HepG2 (cell line): Measurements from ENCODE around the gene MARF1. TPM values are rescaled to one million over a fixed set of nuclear protein-coding genes. Genes with fewer than 3 reads are reported as not detected.

Experiments
- ARHGAP35 ChIP-seq: sonication (generic); formaldehyde crosslinking; IDR thresholded peaks from 2 replicates; pipeline ENCODE4 v1.9.0; 2022; ENCODE audit warnings: mild to moderate bottlenecking, inconsistent platforms, moderate library complexity, missing genetic modification reagents, borderline replicate concordance
- DR1 ChIP-seq: sonication (generic); formaldehyde crosslinking; IDR thresholded peaks from 2 replicates; pipeline ENCODE4 v1.8.0; 2021; ENCODE audit warnings: mild to moderate bottlenecking, missing genetic modification reagents, inconsistent platforms
- EED ChIP-seq: sonication (generic); formaldehyde crosslinking; IDR thresholded peaks from 2 replicates; pipeline ENCODE4 v1.5.0; 2020; ENCODE audit warnings: mild to moderate bottlenecking, missing genetic modification reagents
- ELF3 ChIP-seq: IDR thresholded peaks from 2 replicates; pipeline ENCODE4 v1.6.1; 2016; ENCODE audit warnings: missing genetic modification reagents, missing compliant biosample characterization
- HMG20A ChIP-seq: IDR thresholded peaks from 2 replicates; pipeline ENCODE4 v1.6.1; 2016; ENCODE audit warnings: borderline replicate concordance
- PLSCR1 ChIP-seq: sonication (generic); formaldehyde crosslinking; IDR thresholded peaks from 2 replicates; pipeline ENCODE4 v1.5.0; 2020; ENCODE audit warnings: missing genetic modification reagents, mild to moderate bottlenecking, borderline replicate concordance
- STAT5B ChIP-seq: sonication (generic); formaldehyde crosslinking; IDR thresholded peaks from 2 replicates; pipeline ENCODE4 v1.4.0; 2020; ENCODE audit warnings: missing genetic modification reagents
- TOE1 ChIP-seq: sonication (generic); formaldehyde crosslinking; IDR thresholded peaks from 2 replicates; pipeline ENCODE4 v1.4.0; 2020; ENCODE audit warnings: mild to moderate bottlenecking, missing genetic modification reagents
- TP53 ChIP-seq: sonication (generic); formaldehyde crosslinking; conservative IDR thresholded peaks from 2 replicates; pipeline ENCODE4 v1.4.0; 2020; ENCODE audit warnings: missing genetic modification reagents
- ZFP41 ChIP-seq: sonication (generic); formaldehyde crosslinking; IDR thresholded peaks from 2 replicates; pipeline ENCODE4 v1.4.0; 2020; ENCODE audit warnings: mild to moderate bottlenecking, missing genetic modification reagents, borderline replicate concordance
- ZNF431 ChIP-seq: sonication (generic); formaldehyde crosslinking; IDR thresholded peaks from 2 replicates; pipeline ENCODE4 v1.9.0; 2022; ENCODE audit warnings: missing genetic modification reagents, low read depth, mild to moderate bottlenecking, borderline replicate concordance
- ZNF512B ChIP-seq: sonication (generic); formaldehyde crosslinking; IDR thresholded peaks from 2 replicates; pipeline ENCODE4 v1.5.1; 2020; ENCODE audit warnings: missing genetic modification reagents, mild to moderate bottlenecking, borderline replicate concordance
- ZNF724P ChIP-seq: sonication (generic); formaldehyde crosslinking; IDR thresholded peaks from 2 replicates; pipeline ENCODE4 v1.8.0; 2022; ENCODE audit warnings: missing genetic modification reagents, borderline replicate concordance
- ZNF83 ChIP-seq: sonication (generic); formaldehyde crosslinking; IDR thresholded peaks from 2 replicates; pipeline ENCODE4 v1.4.0; 2020; ENCODE audit warnings: missing genetic modification reagents, mild to moderate bottlenecking, borderline replicate concordance
- polyA plus RNA-seq, 8 experiments: library from polyadenylated mRNA; depleted of rRNA in 3 of 8; stranded (reverse) in 7 of 8; unstranded in 1 of 8; fragments of >200 nt; fragmentation: Illumina TruSeq in 4 of 8; extraction: Trizol in 4 of 8; gene quantifications; 2 replicates each; pipeline versions ENCODE4 v1.2.1 to v1.2.3, GENCODE V29; 2011 to 2016; ENCODE audit warnings: low read depth in 4 of 8, missing spikeins in 1 of 8, mixed read lengths in 1 of 8; ENCODE audit not compliant: insufficient read depth in 1 of 8
- total RNA-seq, 5 experiments: library from RNA; depleted of rRNA; stranded (reverse); fragments of >200 nt; fragmentation: Illumina TruSeq; extraction: Trizol; gene quantifications; 2 replicates each; pipeline ENCODE4 v1.2.3, GENCODE V29; 2016; ENCODE audit warnings: low read depth in 1 of 5
- TF ChIP-seq, protein P1 (sequence below): sonication (generic); formaldehyde crosslinking; IDR thresholded peaks from 2 replicates; pipeline ENCODE4 v1.4.0; 2020; ENCODE audit warnings: missing genetic modification reagents, borderline replicate concordance
- TF ChIP-seq, protein P2 (sequence below): sonication (generic); formaldehyde crosslinking; IDR thresholded peaks from 2 replicates; pipeline ENCODE4 v1.4.0; 2020; ENCODE audit warnings: missing genetic modification reagents
- TF ChIP-seq, protein P3 (sequence below): IDR thresholded peaks from 2 replicates; pipeline ENCODE4 v1.6.1; 2016; ENCODE audit warnings: missing compliant biosample characterization, missing genetic modification reagents, borderline replicate concordance

The MARF1 gene
- total and polyA plus RNA-seq, 2 of the 13 experiments (the other 11 are each of a cell fraction or from before 2014, with no cell fraction given): 8.7 to 20.7 TPM

- TF ChIP-seq TP53 (CRISPR knock-in tag) (0 out of 2 replicates have a peak, but pooled peaks have one; percentile 49), ZNF83 (no peak), ZNF512B (CRISPR knock-in tag) (no peak), STAT5B (CRISPR knock-in tag) (no peak), ELF3 (CRISPR knock-in tag) (peak; percentile 95), ZNF724P (no peak), TOE1 (CRISPR knock-in tag) (no peak), PLSCR1 (no peak), DR1 (CRISPR knock-in tag) (no peak), EED (CRISPR knock-in tag) (no peak), ARHGAP35 (no peak), HMG20A (peak; percentile 95), ZNF431 (CRISPR knock-in tag) (no peak), ZFP41 (CRISPR knock-in tag) (no peak)
- TF ChIP-seq, protein P1, sequence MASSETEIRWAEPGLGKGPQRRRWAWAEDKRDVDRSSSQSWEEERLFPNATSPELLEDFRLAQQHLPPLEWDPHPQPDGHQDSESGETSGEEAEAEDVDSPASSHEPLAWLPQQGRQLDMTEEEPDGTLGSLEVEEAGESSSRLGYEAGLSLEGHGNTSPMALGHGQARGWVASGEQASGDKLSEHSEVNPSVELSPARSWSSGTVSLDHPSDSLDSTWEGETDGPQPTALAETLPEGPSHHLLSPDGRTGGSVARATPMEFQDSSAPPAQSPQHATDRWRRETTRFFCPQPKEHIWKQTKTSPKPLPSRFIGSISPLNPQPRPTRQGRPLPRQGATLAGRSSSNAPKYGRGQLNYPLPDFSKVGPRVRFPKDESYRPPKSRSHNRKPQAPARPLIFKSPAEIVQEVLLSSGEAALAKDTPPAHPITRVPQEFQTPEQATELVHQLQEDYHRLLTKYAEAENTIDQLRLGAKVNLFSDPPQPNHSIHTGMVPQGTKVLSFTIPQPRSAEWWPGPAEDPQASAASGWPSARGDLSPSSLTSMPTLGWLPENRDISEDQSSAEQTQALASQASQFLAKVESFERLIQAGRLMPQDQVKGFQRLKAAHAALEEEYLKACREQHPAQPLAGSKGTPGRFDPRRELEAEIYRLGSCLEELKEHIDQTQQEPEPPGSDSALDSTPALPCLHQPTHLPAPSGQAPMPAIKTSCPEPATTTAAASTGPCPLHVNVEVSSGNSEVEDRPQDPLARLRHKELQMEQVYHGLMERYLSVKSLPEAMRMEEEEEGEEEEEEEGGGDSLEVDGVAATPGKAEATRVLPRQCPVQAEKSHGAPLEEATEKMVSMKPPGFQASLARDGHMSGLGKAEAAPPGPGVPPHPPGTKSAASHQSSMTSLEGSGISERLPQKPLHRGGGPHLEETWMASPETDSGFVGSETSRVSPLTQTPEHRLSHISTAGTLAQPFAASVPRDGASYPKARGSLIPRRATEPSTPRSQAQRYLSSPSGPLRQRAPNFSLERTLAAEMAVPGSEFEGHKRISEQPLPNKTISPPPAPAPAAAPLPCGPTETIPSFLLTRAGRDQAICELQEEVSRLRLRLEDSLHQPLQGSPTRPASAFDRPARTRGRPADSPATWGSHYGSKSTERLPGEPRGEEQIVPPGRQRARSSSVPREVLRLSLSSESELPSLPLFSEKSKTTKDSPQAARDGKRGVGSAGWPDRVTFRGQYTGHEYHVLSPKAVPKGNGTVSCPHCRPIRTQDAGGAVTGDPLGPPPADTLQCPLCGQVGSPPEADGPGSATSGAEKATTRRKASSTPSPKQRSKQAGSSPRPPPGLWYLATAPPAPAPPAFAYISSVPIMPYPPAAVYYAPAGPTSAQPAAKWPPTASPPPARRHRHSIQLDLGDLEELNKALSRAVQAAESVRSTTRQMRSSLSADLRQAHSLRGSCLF (CRISPR knock-in tag): no peak
- TF ChIP-seq, protein P2, sequence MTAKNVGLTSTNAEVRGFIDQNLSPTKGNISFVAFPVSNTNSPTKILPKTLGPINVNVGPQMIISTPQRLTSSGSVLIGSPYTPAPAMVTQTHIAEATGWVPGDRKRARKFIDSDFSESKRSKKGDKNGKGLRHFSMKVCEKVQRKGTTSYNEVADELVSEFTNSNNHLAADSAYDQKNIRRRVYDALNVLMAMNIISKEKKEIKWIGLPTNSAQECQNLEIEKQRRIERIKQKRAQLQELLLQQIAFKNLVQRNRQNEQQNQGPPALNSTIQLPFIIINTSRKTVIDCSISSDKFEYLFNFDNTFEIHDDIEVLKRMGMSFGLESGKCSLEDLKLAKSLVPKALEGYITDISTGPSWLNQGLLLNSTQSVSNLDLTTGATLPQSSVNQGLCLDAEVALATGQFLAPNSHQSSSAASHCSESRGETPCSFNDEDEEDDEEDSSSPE: no peak
- TF ChIP-seq, protein P3, sequence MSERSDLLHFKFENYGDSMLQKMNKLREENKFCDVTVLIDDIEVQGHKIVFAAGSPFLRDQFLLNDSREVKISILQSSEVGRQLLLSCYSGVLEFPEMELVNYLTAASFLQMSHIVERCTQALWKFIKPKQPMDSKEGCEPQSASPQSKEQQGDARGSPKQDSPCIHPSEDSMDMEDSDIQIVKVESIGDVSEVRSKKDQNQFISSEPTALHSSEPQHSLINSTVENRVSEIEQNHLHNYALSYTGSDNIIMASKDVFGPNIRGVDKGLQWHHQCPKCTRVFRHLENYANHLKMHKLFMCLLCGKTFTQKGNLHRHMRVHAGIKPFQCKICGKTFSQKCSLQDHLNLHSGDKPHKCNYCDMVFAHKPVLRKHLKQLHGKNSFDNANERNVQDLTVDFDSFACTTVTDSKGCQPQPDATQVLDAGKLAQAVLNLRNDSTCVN (CRISPR knock-in tag): no peak
Observed at GRCh38 chr16:15608398-15609285, 34.3 kb downstream of the MARF1 start (continued).
